ENCODE measurements around the gene SNW1. TPM values are rescaled to one million over a fixed set of nuclear protein-coding genes. Genes with fewer than 3 reads are reported as not detected.
"Not testable (repeated sequence)": the region's sequence is repeated elsewhere in the genome, so short reads cannot be mapped to it uniquely, and the experiment has no call there.

The SNW1 gene
- total RNA-seq (2014; rRNA removed; shearing (Covaris generic)): 71.1 and 71.2 TPM in 2 replicates

- peak; percentile 93 for DNase-seq (ENCODE audit: low spot score)
Observed at GRCh38 chr14:77760381-77761204, at the start of gene SNW1. Gene SNW1 (minus strand): TSS chr14:77761156. CDS start chr14:77761127, 29 bp downstream.

- no peak for DNase-seq (ENCODE audit: low spot score)
Observed at GRCh38 chr14:77809011-77809410, 48.1 kb upstream of the SNW1 start.

DNA sequence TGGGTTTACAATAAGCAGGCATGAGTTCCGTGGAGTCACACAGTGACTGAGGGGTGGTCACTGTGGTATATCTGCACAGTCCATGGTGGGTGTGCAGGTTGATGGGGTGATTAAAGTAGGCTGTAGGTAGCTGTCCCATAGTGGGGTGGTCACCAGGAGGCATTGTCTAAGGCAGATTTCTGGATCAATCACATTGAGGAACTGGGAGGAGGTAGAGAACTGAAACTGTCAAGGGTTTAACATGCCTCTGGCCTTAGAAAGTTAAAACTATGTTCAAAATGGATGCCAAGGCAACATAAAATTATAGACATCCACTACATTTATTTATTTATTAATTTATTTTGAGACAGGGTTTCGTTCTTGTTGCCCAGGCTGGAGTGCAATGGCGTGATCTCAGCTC, 47.3 kb upstream of the SNW1 start:
- DNase-seq (ENCODE audit: low spot score): no peak

DNA sequence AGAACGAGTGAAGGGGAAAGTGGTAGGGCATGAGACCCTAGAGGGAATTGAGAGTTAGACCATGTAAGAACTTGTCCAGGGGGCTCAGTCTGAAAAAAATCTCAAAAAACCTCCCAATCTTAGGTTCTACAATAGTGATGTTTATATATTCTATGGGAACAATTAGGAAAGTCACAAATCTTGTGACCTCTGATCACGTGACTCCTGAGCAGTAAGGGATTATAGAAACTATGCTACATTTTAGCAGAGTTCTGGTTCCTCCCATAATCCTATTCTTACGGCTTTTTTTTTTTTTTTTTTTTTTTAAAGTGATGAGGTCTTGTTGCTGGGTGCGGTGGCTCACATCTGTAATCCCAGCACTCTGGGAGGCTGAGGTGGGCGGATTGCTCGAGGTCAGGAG, 44.8 kb upstream of the SNW1 start:
- DNase-seq (ENCODE audit: low spot score): no peak

- DNase-seq (ENCODE audit: low spot score): no peak
Observed at GRCh38 chr14:77804592-77804991, 43.6 kb upstream of the SNW1 start.

DNA sequence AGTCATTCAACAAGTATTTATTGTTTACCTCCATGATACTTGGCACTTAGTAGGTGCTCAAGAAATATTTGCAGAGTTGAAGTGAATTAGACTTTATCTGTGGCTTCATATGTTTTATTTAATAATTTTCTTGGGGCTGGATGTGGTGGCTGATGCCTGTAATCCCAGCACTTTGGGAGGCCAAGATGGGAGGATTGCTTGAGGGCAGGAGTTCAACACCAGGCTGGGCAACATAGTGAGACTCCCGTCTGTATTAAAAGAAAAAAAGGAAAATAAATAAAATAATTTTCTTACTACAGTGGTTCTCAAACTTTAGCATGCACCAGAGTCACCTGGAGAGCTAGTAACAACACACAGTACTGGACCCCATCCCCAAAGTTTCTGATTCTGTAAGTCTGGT, 39.9 kb upstream of the SNW1 start:
- no peak for DNase-seq (ENCODE audit: low spot score)

DNA sequence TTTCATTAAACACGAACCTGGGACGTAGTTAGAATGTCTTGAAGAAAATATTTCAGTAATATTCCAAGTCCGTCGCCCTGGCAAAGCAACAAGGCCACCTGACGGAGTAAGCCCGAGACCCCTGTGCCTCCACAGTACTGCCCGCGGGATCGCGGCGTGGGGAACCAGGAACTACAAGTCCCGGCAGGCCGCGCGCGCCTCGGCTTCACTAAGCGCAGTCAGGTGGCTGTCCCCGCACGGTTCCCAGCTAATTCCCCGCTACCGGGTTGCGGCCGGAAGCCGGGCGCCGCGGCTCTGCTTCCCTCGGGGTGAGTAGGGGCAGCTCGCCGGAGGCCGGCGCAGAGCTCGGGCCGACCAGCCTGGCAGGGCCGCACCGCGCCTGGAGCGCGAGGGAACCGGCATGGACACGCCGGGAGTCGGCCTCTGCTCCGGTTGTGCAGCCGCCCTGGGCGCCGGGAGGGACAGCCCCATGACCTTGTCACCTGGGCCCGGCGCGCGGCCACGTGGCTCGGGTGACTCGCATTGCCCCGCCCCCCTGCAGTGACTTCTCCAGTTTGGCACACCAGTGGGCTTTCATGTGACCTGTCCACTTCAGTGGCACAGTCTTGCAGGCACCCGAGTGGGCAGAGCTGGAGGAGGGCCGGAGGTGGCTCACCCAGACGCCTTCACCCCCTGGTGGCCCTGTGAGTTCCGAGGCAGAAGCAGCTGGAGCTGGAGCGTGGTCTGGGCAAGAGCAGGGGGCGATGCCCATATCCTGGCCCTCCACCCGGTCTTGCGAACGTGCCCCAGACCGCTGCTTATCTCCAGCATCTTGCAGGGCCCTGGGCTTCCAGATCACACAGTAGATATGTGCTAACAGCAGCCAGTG, 39.1 kb upstream of the SNW1 start, which contains the start of gene ADCK1:
TSS of gene ADCK1 (plus strand) at position 247 of the 868 bp plus-strand sequence. CDS start 18,870 bp downstream, outside the sequence.
- DNase-seq (ENCODE audit: low spot score): peak; percentile 73

GRCh38 chr14:77799456-77799855, 38.5 kb upstream of the SNW1 start:
- not testable (repeated sequence) for DNase-seq (ENCODE audit: low spot score)

DNA sequence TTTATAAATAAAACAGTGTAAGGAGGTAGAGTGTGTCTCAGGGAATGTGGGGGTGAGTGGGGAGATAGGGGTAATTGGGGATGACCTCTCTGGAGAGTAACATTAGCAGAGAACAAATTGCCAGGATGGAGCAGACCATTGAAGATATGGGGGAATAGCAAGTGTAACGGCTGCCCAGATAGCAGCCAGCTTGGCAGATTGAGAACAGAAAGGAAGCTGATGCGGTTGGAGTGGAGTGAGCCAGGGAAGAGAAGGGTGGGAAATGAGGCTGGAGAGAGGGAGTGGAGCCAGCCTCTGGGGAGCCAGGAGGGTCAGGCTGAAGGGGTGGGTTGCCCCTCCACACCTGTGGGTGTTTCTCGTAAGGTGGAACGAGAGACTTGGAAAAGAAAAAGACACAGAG, 33.4 kb upstream of the SNW1 start:
- DNase-seq (ENCODE audit: low spot score): no peak

- DNase-seq (ENCODE audit: low spot score): not testable (repeated sequence)
Observed at GRCh38 chr14:77793255-77793654, 32.3 kb upstream of the SNW1 start.

DNA sequence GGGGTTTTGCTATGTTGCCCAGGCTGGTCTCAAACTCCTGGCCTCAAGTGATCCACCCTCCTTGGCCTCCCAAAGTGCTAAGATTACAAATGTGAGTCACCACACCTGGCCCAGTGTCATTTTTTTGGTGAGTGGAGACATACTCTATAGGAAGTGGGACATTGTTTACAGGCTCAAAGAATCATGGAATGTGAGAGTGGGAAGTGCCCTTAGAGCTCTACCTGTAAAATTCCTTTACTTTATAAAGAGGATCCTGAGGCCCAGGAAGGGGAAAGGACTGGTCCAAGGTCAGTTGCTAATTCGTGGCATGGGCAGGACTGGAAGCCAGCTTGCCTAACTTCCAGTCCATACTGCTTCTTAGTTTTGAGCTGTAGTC, 30.3 kb upstream of the SNW1 start:
- peak; percentile 23 for DNase-seq (ENCODE audit: low spot score)

DNA sequence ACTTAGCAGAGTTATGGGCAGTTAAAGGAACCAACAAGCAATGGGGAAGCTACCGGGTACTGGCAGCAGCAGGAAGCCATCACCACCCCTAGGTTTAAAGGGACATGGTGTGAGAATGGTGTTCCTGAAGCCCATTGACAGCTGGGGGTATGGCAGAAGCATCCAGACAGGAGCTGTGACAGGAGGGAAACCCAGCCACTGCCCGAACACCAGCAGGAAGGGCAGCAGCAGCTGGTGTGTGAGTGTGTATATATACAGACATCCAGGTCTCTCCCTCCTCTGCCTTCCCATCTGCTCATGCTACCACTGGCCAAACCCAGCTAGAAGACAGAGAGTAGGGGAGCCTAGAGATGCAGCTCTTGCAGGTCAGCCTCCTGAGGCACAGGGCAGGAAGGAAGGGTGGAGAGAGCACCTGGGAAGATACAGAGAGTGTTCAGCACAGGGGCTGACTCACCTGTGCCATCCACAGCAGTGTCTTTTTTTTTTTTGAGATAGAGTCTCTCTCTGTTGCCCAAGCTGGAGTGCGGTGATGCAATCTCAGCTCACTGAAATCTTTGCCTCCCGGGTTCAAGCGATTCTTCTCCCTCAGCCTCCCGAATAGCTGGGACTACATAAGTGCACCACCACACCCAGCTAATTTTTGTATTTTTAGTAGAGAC, 29.7 kb upstream of the SNW1 start:
- no peak for DNase-seq (ENCODE audit: low spot score)

DNA sequence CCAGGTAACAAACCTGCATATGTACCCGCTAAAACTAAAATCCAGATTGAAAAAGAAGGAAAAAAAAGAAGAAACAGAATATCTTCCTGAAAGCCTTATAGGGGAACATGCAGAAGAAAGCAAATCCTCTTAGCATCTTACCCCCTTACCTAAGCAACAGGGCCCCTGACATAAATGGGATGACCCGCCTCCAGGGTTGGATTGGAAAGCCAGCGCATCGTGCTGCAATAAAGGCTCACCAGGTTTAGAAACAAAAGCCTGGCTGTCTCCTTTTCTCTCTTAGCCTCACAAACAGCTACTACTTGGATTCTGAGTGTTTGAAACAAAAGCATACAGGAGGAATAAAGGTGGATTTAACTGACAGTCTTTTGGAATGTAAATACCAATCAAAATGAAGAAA, 25.2 kb upstream of the SNW1 start:
- no peak for DNase-seq (ENCODE audit: low spot score)

DNA sequence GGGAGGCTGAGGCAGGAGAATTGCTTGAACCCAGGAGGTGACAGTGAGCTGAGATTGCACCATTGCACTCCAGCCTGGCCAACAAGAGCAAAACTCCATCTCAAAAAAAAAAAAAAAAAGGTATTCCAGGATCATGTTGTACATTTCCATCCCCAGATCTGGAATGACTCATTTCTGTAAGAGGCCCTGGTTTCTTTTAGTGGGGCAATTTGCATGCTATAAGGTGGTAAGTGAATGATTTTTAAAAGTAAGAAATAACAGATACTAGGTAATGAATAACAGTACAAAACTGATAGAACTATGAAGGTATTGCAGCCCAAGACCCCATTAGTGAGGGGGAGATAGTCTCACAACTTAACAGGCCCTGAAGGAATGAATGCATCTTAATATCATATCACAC, 21.2 kb upstream of the SNW1 start:
- DNase-seq (ENCODE audit: low spot score): no peak

- DNase-seq (ENCODE audit: low spot score): not testable (repeated sequence)
Observed at GRCh38 chr14:77773966-77774365, 13.0 kb upstream of the SNW1 start.

- DNase-seq (ENCODE audit: low spot score): not testable (repeated sequence)
Observed at GRCh38 chr14:77768442-77769069, 7.6 kb upstream of the SNW1 start.

- DNase-seq (ENCODE audit: low spot score): no peak
Observed at GRCh38 chr14:77763978-77764377, 3.0 kb upstream of the SNW1 start.

- DNase-seq (ENCODE audit: low spot score): no peak
Observed at GRCh38 chr14:77763316-77763715, 2.4 kb upstream of the SNW1 start.

GRCh38 chr14:77761205-77761931, 412 bp upstream of the SNW1 start:
- DNase-seq (ENCODE audit: low spot score): peak; percentile 22

GRCh38 chr14:77752799-77753516, 8.0 kb downstream of the SNW1 start:
- DNase-seq (ENCODE audit: low spot score): no peak

Measured in H4 (cell line).